ENCODE results near the gene SKIDA1.

SKIDA1 gene

DNA sequence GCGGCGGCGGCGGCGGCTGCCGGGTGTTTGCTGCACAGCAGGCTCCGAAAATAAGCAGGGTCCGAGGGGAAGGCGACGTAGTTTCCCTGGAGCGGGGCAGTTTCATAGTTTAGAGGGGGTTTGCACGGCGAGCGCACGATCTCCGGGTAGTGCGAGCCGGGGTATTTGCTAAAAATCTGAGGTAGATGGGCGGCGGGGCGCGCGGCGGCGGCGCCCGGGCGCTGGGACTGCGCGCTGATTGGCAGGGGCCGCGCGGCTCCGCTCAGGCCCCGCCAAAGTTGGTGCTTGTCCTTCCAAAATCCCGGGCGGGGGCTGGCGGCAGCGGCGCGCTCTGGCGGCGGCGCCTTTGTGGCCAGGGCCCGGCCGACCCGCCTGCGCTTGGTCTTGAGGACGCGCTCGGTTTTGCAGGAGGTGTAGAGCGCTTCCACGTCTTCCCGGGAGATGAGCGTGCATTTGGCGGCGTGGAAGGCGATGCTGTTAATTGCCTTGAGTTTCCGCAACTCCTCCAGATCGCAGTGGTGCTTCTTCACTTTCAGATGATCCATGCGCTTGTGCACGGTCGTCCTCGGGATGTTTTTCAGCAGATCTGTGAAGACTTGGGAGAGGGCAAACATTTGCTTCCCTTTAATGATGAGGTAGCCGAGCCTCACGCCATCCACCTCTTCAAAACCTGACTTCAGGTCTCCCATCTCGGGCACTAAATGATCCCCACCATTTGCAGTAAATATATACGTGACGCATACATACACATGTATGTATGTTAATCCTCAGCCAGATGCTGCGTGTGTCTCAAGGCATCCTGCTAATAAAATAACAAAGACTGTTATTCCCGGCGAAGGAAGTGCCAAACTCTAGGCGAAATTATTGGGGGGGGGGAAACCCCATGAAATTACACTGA, 8.1 kb downstream of the SKIDA1 start:
- peak; percentile 66 for DNase-seq (ENCODE audit: low read depth)

DNA sequence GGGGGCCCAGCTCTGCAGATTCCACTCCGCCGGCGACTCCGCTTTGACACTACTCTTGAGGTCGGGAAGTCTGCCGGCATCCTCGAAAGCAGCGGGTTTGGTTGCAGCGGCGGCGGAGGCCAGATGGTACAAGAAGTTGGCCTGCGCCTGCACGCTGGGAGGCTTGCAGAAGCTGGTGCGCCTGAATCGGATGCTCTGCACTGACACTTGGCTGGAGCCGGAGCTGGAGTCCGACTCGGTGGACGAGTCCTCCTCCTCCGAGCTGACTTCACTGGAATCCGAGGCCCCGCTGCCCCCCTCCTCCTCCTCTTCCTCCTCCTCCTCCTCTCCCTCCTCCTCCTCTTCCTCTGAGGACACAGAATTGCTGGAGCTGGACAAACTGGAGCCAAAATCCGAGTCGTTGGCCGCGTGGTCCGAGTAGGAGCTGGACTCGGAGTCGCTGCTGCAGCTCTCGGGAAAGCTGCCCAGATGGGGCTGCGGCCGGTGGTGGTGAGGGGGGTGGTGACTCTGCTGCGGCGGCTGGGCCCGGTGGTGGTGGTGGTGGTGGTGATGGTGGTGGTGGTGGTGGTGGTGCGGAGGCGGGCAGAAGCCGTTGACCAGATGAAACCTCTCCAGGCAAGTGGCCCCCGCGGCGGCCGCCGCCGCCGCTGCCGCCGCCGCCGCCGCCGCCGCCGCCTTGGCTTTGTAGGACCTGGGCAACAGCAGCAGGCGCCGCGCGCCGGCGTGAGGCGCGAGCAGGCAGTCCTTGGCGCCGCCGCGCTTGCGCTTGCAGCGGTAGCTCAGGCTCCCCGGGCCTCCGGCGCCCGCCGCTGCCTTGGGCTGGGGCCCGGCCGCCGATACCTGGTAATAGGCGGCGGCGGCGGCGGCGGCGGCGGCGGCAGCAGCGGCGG, 9.0 kb downstream of the SKIDA1 start:
- peak; percentile 77 for DNase-seq (ENCODE audit: low read depth)

DNA sequence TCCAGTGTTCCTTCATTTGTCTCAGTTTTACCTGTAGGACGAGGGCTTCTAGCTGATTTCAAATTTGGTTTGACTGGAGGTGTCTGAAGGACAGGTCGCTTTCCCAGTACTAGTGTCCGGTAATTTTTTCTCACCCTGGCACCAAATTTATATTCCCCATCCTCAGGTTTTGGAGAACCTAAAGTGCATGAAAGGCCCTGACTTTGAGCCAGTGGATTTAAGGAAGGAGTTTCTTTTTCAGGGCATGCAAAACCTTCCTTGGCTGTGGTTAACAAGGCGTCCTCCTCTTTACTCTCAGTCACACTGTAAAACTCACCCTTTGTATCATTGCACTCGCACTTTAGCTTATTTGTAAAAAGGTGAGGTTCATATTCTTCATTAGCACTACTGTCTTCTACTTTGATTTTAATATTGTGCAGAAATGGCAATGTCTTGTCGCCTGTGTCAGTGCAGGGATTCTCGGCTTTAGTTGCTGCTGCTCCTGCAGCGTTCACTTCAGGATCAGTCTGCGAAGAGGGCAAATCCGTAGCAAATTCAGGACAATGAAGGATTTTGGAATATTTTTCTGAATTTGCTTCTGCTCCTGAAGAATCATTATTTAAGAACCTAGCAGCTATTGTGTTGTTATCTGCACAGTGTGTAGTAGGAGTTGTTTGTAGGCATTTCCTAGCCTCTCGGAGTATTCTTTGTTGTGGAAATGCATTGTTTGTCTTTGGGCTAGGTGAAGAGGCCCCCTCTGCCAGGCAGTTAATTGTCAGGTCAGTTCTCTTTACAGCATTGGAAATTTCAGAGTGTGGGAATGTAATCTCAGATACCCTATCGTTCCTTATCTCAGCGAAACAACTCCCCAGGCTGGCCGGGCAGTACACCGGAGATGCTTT, 9.9 kb downstream of the SKIDA1 start:
- no peak for DNase-seq (ENCODE audit: low read depth)

DNA sequence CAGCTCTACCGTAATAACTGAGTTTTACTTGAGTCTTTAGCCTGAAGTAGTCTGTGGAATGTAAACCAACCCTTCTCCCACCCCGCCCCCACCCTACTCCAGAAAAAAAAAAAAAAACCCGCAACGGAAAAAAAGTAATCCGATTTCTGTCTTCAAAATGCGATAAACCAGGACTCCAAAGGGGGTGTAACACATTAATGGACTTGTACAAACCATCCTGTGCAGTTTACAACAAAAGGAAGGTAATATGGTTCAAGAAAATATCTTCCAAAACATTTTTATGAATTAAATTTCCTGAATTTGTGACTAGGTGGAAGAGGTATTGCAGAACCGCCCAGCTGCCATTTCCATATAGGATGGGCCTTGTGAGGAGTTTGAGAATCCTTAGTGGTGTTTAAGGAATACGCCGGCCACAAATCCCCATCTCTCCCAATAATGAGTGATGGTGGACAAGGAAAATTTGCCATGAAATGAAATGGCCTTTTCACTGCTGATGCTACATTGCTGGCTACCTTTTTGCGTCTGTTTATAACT, 10.6 kb downstream of the SKIDA1 start:
- no peak for DNase-seq (ENCODE audit: low read depth)

DNA sequence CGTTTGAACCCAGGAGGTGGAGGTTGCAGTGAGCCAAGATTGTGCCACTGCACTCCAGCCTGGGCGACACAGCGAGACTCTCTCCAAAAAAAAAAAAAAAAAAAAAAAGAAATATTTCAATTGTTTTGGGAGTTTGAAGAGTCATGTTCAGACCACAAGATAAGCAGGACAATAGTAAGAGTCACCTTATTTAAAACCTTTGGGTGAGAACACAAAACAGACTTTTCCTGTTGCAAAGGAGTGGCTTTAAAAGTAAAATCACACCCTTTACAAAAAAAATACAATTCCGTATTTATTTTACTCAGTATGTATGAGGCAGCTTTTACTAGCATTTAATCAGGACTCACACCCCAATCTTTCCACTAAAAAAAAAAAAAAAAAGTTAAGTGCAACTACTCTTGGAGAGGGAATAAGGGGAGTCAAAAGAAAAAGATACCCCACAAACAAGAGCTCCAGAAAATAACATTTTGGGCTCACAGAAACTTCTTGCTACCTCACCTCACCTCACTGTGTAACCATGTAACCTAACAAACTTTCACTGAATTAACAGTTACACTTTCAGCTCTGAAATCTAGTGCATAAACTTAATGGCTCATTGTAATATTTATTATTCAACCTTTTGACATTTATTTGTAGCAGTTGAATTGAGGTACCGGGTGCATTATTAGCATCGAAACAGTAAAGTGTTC, 11.2 kb downstream of the SKIDA1 start:
- no peak for DNase-seq (ENCODE audit: low read depth)

DNA sequence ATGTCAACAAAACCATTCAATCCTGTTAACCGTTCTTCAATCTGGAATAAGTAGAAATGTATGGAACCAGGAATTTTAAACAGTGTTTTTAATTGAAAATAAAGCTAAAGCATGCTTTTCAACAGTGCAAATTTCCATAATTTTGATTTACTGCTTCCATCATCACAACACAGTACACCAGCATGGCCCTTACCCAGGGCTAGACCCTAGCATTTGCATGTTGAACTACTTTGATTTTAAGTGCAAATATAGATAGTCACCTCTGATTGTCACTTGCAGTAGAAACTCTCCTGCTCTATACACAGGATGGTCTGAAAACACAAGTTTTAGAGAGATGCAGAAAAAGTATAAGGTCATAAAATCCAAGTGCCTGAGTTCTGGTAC, 12.1 kb downstream of the SKIDA1 start:
- DNase-seq (ENCODE audit: low read depth): no peak

DNA sequence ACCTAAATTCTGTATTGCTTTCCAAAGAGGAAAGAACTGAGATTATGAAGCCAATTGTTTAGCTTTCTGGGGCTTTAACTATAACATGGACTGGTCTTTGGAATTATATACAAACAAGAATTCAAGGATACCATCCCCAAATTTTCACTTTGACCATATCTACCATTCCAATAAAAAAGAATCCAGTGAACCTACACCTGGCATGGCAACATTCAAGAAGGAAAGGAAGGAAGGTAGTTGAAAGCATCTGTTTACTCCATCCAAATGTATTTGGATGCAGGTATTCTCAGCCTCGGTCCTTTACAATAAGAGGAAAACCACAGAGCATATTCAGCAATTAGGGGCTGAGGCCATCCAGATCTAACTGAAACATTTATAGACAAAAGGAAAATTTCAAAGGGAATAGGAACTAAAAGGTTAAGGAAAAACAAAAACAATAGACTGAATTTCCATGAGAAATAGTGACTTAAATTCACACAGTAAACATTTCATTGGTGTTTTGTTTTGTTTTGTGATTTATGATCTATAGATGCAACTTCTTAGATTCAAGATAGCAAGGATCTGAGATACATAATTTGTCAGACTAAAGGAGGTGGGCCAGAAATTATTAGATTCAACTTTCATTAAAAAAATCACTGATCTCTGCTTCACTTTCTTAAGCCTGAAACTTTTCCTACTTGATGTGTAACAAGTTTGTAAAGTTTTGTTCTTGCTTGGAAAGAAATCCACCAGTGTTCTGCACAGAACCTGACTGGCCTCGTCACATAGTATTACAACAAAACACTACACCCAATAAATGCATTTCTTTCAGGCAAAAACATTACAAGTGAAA, 12.7 kb downstream of the SKIDA1 start:
- DNase-seq (ENCODE audit: low read depth): no peak

DNA sequence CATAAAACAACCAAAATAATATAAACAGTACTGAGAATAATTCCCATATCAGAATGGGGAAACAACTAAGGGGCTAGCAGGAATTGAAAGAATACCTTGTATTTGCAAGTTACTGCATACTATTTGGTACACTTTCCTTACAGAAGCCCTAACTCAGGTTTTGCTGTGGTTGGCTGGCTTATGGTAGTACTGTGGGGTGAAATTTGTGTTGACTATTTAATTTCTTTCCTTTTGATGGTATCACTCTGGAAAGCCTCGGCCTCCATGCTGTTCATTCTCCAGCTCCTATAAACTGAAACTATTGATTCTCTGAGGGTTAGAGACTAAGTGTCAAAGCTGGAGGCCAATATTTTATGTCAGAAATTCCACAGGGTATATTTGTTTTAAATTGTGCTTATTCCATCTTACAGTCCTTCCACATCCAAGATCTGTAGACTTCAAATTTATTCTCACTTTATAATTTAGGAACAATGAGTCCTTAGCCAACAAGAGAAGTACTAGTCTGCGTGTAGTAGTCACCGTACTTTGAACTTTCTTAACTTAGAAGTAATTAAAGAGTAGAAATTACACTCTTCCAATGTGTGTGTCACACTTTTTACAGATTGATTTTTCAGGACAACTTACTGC, 13.4 kb downstream of the SKIDA1 start:
- DNase-seq (ENCODE audit: low read depth): no peak

DNA sequence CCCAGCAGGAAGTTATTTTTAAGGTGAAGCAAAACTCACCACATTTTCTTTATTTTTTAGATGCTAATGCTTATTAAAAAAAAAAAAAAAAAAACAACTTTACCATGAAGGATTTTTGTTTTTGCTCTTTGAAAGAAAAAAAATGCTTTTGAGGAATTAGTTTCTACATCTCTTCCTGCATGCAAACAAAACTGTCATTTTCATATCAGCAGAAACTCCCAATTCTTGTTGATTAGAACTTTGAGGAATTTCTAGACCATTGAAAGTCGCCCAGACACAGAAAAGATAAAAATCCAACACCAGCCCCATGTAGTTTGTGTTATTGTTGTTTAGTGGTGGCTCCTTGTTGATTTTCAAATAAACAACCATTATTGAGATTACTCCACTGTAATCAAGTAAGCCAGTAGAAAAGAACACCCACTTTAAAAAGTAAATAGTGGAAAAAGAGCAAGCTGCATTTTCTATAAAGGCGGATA, 14.3 kb downstream of the SKIDA1 start:
- DNase-seq (ENCODE audit: low read depth): no peak

DNA sequence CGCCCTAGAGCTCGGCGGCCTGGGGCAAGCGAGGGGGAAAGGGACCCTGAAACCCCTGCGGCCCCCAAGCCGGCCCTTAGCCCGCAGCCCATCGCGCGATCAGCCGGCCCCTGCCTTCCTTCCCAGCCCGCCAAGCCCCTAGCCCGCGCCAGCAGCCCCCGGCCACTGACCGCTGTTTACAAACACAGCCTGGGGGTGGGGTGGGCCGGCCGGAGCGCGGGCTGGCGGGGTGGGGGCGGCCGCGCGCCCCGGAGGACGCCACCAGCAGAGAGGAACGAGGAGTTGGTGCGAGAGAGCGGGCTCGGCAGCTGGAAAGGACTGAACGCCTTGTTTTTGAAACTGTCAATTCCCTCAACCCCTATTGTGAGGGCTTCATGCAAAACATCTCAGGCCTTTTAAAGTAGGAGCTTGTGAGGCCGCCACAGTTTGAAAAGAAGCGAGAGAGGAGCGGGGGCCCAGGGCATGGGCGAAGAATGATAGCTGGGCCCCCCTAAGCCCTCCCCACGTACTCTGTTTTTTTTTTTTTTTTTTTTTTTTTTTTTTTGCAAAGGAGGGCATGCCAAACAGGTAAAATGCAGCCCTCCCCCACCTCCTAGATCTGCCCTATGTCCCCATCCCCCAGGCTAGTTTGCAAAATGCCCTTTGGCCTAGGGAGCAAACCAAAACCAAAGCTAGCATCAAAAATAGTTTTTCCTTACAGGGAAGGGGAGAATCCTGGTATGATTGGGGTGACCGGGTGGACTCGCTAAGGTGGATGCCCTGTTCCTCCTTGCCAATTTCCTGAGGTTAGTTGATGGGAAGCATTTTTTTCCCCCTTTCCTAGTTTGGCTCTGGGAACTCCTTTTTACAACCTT, 15.0 kb downstream of the SKIDA1 start:
- no peak for DNase-seq (ENCODE audit: low read depth)

DNA sequence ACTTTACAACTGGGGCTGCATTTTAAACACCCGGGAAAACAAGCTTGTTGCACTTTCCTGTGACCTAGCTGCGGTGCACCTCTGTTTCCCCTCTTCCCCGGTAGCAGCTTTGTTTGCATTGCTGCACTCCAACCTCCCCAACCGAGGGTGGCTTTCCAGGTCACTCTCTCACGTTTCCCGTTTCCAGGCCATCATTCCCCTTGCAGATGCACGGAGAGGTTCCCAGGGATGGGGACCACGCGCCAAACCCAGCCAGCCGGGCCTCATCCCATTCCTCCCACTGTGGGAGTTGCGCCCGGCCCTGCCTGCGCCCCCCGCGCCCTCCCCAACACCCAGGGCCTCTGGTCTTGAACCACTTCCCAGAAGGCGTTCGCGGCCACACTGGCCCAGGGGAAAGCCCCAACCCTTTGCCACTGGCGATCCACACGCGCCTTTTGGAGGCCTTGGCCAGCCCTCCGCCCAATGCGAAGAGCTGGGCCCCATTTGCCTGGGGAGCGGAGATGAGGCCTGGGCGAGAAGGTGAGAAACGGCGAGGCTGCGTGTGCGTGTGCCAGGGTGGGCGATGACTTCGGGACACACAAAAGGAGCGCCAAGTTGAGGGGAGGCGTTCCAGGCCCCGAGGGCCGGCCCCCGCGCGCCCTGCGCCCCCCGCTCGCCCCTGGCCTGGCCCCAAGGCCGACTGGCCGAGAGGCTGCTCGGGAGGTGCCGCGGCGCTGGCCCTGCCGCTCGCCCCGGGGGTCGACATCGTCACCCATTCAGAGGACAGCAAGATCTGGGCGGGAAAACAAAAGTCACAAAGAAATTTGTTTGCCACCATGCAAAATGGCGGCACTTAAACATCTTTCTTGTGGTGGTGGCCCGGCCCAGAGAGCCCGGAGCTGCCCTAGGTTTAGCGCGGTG, 15.9 kb downstream of the SKIDA1 start:
- no peak for DNase-seq (ENCODE audit: low read depth)

DNA sequence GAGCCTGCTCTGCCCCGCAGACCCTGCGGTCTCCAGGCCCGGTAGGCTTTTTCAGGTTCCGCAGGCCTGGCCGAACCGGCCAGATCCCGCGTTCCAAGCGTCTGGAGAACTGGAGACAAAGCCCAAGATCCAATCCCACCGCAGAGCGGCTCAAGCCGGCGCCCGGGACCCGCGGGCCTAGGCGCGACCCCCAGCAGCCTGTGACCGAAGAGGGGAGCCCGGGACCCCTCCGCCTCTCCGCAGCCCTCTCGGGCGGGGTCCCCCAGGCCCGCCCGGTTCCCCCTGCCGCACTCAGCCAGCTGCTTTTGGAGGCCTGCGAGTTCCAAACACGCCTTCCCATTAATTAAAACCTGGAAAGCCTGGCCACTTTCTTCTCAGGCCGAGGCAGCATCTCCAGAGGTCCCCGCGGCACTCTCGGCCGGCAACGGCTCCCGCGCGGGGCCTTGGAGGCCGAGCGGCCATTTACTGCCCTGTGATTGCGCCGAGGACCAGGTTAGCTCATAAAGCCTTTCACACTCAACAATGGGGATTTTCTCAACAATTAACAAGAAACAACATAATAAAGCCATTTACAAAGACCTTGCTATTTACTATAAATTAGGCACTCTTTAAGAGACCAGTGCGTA, 16.7 kb downstream of the SKIDA1 start:
- no peak for DNase-seq (ENCODE audit: low read depth)

DNA sequence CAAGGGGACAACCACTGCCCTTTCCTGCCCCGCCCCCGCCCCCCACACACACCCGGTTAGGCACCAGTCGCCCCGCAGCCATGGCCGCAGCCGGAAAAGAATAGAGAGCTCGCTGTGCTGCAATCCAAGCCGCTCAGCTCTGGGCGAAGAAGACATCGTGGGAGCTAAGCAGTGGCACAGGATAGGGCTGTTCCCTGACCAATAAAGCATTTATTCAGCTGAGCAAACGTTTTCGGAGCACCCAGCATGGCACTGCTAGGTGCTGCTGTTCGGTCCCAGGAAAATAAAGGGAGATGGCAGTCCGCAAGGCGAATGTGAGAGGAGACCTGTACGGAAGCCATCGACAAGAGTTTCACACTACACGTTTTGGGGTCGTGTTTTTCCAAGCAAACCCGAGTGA, 18.3 kb downstream of the SKIDA1 start:
- no peak for DNase-seq (ENCODE audit: low read depth)

DNA sequence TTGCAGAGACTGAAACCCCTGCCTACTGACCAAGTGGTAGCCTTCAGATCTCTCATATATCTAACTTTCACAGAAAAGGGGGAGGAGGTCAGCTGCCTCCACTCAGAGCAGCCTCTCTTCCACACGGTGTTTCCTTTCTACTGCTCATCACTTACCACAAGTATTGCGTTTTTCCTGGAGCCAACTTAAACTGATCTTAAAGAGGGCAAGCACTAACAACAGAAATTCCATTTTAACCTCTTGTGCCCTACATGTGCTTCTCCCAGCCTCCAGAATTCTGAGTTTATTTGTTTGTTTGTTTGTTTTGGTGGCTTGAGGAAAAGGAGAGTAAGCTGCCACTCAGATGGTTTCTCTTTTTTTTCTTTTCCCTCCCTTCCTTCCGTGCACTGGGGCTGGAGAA, 19.1 kb downstream of the SKIDA1 start:
- no peak for DNase-seq (ENCODE audit: low read depth)

DNA sequence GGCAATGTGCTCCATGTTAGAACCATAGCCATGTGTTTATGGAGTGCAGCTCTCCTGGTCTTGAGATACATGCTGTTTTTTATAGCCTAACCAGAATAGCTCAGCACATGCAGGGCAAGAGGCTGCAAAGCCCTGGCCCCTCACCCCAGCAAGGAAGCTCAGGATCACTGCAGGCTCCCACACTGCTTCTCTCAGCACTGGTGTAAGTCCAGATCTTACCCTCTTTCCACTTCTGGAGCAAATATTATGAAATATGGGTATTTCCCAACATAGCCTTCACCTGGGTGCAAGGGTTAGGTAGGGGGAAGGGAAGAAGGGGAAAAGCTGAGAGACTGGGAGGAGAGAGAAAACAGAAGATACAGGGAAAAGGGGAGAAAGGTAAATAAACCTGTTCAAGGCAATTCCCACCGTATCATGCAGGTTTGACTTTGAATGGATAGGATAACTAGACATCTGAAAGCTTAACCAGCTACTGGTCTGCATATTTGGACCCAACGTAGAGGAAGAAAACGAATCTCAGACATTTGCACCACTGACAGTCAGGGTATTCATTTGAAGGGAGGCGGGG, 19.7 kb downstream of the SKIDA1 start:
- no peak for DNase-seq (ENCODE audit: low read depth)

DNA sequence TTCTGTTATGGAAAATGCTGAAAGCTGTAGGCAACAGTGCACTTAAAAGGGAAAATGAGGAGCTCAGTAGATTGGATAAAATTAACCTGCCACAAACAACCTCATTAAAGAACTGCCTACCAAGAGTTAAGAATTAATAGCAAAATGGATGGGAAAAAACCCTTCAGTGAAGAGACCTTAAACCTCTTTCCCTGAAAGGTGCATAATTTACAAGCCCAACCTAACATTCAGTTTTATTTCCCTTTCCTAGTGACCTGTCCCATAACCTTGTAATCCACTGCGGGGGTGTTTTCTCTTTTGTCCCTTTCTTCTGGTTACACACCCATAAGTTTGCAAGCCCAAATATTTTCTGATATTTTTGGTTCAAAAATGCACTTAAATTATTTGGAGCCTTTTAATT, 21.9 kb downstream of the SKIDA1 start:
- no peak for DNase-seq (ENCODE audit: low read depth)

DNA sequence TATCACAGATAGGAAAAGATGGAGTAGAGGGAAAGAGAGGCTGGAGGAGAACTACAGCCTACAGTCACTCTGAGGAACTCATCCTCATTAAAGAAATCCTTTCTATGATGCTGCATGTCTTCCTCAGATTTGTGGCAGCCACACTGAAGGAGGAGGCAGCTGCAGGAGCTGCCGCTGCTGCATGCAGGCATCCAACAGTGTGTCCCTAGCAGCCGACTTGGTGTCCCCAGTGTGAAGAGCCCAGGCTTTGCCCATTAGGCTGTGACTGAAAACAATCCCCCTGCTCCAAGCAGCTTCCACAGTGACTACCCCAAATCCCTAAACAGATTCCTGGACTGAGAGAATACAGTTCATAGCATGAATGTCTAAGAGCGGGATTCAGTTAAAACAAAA, 23.1 kb downstream of the SKIDA1 start:
- no peak for DNase-seq (ENCODE audit: low read depth)
